HFF-Myc (cell line): Measurements from ENCODE around the gene CTSD.

ENCODE experiments used
- DNase-seq: peaks from one replicate; pipeline ENCODE4 v3.0.0-alpha.2; 2011; ENCODE audit warnings: low read depth; ENCODE audit errors: extremely low read depth
- H3K4me3 ChIP-seq: replicated peaks from 2 replicates; pipeline ENCODE4 v1.5.1; 2011; ENCODE audit warnings: low read depth, mild to moderate bottlenecking, control low read depth, low read length
- TF ChIP-seq, protein P1 (sequence below): IDR thresholded peaks from 2 replicates; pipeline ENCODE4 v1.5.1; 2012; ENCODE audit warnings: mild to moderate bottlenecking, low read depth, low read length, control low read depth; ENCODE audit errors: missing control alignments

CTSD gene

DNA sequence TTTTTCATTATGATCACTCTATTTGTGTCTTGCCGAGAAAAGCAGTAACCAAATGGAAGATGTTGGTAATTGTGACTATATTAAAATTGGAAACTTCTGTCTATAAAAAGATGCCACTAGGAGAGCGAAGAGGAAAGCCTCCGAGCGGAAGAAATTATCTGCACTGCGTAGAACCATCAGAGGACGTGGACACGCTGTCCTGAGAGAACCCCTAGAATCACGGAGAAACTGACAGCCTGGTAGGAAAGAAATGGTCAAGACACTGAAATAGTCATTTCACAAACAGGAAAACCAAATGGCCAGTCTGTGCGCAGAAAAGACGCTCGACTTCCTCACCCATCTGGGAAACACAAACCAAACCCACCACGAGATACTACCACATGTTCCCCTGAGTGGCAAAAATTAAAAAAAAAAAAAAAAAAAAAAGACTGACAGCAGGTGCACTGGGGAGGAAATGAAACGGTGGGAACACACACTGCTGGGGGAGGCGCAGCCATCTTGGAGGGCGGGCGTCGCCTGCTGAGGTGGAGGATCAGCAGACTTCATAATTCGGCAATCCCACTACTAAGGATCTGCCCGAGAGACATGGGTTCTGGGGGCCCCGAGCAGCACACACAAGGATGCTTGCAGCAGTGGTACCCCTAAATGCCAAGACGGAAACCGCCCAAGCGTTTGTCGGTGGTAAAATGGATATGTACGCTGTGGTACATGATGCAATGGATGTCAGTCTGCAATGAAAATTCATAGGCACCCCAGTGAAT lies 34.6 kb downstream of the CTSD start:
- DNase-seq, result no peak
- H3K4me3 ChIP-seq, result no peak overlapping the region
- TF ChIP-seq, protein P1, sequence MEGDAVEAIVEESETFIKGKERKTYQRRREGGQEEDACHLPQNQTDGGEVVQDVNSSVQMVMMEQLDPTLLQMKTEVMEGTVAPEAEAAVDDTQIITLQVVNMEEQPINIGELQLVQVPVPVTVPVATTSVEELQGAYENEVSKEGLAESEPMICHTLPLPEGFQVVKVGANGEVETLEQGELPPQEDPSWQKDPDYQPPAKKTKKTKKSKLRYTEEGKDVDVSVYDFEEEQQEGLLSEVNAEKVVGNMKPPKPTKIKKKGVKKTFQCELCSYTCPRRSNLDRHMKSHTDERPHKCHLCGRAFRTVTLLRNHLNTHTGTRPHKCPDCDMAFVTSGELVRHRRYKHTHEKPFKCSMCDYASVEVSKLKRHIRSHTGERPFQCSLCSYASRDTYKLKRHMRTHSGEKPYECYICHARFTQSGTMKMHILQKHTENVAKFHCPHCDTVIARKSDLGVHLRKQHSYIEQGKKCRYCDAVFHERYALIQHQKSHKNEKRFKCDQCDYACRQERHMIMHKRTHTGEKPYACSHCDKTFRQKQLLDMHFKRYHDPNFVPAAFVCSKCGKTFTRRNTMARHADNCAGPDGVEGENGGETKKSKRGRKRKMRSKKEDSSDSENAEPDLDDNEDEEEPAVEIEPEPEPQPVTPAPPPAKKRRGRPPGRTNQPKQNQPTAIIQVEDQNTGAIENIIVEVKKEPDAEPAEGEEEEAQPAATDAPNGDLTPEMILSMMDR, result no peak

DNA sequence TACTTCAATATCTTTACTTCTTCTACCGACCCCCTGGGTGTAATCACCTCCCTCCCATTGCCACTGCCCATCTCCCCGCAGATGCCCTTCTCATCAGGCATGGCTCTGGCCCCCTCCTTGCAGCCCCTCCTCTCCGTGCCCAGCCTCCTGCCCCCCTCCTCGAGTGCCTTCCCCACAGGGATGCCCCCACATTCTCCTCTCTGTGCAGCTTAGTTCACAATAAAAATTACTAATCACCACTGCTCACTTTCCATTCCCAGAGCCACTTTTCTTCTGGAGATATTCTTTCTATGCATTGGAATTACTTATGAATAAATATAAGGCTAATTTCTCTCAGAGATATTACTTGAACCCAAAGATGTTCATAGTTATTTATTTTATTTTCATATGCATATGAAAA lies 35.4 kb downstream of the CTSD start:
- no peak for DNase-seq
- H3K4me3 ChIP-seq, result no peak overlapping the region
- TF ChIP-seq, protein P1, result no peak

DNA sequence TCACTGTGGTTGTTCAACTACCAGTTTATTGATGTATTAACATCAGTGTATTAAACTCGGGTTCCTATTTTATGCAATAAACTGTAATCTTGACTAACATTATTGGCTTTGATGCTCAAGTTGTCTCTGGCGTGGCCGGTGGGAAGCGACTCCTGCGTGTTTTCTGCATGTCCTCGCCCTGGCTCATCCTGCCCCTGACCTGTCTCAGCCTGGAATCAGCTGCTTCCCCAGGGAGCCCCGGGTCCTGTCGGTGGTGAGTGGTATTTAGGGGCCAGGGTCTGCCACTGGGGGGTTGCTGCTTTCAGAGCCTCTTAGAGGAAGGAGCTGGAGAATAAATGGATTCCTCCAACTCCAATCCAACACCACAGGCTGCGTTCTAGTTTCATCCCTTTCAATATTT lies 35.9 kb downstream of the CTSD start:
- DNase-seq, result no peak
- TF ChIP-seq, protein P1, result no peak

DNA sequence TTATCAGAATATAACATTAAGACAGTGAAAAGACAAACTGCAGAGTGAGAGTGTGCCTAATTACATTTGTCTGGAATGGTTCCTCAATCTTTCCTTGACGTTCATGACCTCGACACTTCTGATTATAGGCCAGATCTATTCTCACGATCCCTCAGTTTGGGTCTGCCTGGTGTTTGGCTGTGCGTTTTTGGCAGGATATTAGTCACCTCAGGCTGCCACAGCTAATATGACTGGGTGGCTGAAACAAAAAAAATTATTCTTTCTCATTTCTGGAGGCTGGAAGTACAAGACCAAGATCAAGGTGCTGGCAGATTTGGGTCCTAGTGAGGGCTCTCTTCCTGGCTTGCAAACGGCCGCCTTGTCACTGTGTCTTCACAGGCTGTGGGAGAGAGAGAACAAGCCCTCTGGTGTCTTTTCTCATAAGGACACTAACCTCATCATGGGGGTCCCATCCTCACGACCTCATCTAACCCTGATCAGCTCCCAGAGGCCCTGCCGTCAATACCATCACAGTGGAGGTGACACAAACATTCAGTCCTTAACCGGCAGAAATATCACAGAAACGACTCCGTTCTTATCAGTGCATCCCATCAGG lies 36.5 kb downstream of the CTSD start:
- DNase-seq, result no peak
- TF ChIP-seq, protein P1, result no peak
- no peak overlapping the region for H3K4me3 ChIP-seq

More for the DNA sequence above, 35.9 kb downstream of the CTSD start:
- H3K4me3 ChIP-seq, result no peak overlapping the region

DNA sequence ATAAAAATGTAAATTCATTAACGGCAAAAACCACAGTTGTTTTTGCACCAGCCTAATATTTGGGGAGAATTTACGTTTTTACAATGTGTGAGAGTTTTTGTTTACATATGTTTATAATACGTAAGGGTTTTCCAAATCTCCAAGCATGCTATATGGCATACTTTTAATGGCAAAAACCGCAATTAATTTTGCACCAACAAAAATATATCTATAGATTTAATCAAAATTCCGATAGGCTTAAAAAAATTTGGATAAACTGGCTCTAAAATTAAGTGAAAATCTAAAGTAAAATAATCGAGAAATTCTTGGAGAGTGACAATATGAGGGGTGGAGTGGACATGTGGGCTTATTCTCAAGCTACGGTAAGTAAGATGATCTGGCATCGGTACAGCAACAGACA lies 43.9 kb downstream of the CTSD start:
- TF ChIP-seq, protein P1, result no peak
- H3K4me3 ChIP-seq, result no peak overlapping the region
- no peak for DNase-seq

DNA sequence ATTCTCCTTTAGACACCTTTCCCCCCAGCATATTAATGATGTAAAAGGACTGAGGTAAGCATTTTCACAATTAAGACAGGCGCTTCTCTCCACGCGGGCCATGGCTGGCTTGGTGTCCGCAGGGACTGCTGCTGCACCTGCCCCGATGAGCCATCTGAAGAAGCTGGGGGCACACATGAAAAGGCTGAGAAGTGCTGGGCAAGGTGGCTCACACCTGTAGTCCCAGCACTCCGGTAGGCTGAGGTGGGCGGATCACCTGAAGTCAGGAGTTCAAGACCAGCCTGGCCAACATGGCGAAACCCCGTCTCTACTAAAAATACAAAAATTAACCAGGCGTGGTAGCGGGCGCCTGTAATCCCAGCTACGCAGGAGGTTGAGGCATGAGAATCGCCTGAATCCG lies 45.4 kb downstream of the CTSD start:
- TF ChIP-seq, protein P1, result no peak
- no peak overlapping the region for H3K4me3 ChIP-seq
- DNase-seq, result no peak

DNA sequence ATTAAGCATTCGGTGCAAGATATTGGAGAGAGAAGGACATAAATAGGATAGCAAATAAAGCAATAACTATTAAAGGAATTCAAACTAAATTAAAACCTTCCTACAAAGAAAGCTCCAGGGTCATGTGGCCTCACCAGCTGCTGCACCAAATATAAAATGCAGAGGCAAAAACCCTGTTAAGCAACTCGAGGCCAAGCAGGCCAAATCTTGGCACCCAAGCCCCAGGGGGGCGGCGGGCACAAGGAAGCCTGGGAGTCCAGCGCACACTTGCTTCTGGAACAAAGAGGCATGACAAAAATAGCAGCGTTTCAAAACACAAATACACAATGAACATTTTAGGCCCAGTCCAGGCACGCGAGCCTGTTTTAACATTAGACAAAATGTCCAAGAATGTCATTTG lies 46.0 kb downstream of the CTSD start:
- TF ChIP-seq, protein P1, result no peak
- H3K4me3 ChIP-seq, result no peak overlapping the region
- DNase-seq, result no peak
